ENCODE results near the gene CEP170B.
A peak's percentile ranks its signal among the peaks of the same experiment; 100 is the strongest.
"Not testable (repeated sequence)": the region's sequence is repeated elsewhere in the genome, so short reads cannot be mapped to it uniquely, and the experiment has no call there.

The CEP170B gene

DNA sequence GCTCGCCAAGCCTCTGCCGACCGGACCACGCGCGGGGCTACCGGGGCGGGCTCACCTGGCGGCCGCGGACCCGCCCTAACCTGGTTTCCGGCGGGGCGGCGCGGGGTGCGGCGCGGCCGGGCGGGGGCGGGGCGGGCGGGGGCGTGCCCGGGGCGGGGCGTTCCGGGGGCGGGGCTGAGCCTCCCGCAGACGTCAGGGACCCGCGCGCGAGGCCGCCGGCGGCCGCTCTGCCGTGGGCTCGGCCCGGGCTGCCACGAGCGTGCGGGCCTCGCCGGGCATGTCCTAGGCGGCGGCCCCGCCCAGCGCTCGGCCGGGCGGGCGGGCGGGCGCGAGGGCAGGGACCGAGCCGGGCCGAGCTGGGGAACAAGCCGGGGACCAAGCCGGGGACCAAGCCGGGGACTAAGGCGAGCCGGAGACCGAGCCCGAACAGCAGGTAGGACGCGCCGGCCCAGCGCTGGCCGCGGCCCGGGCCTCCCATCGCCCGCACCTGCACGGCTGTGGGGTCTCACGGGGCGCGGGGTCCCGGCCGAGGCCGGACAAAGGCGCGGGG is at the start of gene CEP170B:
Gene CEP170B, plus strand, starts transcription at position 188 of the 550 bp plus-strand sequence. CDS start 3,183 bp downstream, outside the sequence.
- DNase-seq, result peak; percentile 69

GRCh38 chr14:104816616-104816884 is 48.5 kb upstream of the CEP170B start:
- DNase-seq, result no peak

DNA sequence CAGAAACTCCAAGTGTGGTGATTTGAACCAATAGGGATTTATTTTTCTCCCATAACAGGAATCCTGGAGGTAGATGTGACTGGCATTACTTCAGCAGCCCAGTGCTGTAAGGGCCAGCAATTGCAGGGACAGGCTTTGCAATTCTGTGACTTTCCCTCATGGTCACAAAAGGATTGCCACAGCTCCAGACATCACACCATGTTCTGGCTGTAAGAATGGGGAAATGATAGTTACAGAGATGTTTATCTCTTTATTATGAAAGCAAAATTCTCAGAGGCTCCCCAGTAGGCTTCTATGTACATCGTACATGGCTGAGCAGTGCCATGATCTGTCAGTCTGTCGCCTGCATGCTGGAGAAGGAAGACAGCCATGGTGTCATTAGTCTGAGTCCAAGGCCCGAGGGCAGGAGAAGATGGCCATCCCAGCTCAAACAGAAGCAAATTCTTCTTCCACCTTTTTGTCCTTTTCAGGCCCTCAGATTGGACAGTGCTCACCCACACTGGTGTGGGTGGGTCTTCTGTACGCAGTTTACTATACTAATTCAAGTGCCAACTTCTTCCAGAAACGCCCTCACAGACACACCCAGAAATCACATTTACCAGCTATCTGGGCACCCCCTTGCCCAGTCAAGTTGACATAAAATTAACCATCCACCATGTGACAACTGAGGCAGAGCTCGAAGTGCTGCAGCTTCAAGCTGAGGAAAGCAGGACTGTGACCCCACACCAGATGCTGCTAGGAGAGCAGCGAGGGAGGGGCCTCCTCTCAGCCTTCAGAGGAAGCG is 46.9 kb upstream of the CEP170B start:
- DNase-seq, result peak; percentile 49

DNA sequence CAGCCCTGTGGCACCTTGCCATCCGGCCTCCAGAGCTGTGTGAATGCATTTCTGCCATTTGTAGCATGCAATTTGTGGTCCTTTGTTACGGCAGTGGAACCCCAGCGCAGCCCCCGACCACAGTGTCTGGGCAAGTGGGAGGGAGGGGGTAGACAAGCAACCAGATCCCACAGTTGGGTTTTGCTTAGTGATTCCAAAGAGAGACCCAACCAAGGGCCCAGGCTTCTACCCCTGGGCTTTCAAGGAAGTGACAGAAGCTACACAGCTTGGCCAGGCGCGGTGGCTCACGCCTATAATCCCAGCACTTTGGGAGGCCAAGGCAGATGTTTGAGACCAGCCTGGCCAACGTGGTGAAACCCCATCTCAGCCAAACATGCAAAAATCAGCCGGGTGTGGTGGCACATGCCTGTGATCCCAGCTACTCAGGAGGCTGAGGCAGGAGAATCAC is 46.3 kb upstream of the CEP170B start:
- peak; percentile 54 for DNase-seq

GRCh38 chr14:104819361-104819781 is 45.7 kb upstream of the CEP170B start:
- no peak for DNase-seq

GRCh38 chr14:104820669-104821228 is 44.3 kb upstream of the CEP170B start:
- DNase-seq, result peak; percentile 26

DNA sequence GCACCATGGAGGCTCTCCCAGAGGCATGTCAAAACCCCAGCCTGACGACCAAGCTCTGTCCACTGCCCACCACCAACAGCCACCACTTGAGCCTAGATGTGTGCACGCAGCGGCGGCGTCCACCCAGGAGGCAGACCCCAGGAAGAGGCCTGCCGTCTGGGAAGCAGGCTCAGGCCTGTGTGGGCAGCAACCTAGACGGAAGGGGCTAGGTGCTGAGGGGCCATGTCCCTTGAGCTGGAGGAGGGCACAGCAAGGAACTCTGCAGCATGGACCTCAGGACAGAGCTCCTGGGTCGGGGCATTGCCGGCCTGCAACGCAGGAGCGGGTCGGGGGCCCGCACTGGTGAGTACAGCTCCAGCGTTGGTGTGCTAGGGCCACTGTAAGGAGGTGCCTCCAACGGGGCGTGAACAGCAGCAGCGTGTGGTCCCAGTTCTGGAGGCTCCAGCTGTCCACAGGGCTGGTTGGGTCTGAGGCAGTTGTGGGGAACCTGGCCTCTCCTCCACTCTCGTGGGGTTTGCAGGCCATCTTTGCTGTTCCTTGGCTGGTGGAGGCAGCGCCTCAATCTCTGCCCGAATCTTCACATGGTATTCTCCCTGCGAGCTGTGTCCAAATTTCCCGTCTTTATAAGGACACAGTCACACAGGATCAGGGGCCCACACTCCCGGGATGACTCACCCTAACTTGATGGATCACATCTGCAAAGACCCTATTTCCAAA is 43.7 kb upstream of the CEP170B start:
- DNase-seq, result peak; percentile 52

GRCh38 chr14:104821971-104822608 is 43.0 kb upstream of the CEP170B start:
- peak; percentile 24 for DNase-seq

GRCh38 chr14:104822821-104823615 is 42.0 kb upstream of the CEP170B start:
- DNase-seq, result no peak

DNA sequence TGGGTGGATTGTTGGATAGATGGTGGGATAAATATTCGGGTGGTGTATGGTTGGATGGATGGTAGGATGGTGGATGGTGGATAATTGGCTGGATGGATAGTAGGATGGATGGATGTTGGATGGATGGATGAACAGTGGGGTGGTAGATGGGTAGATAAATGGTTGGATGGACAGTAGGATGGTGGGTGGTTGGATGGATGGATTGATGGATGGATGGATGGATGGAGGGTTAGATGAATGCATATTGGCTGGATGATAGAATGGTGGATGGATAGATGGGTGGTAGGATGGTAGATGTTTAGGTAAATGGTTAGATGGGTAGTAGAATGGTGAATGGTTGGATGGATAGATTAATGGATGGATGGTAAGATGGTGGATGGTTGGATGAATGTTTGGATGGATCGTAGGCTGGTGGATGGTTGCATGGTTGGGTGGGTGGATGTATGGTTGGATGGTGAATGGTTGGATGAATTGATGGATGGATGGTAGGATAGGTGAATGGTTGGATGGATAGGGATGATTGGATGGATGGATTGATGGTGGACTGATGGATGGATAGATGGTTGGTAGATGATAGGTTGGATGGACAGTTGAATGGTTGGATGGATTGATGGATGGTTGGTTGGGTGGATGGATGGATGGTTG is 40.6 kb upstream of the CEP170B start:
- DNase-seq, result no peak

DNA sequence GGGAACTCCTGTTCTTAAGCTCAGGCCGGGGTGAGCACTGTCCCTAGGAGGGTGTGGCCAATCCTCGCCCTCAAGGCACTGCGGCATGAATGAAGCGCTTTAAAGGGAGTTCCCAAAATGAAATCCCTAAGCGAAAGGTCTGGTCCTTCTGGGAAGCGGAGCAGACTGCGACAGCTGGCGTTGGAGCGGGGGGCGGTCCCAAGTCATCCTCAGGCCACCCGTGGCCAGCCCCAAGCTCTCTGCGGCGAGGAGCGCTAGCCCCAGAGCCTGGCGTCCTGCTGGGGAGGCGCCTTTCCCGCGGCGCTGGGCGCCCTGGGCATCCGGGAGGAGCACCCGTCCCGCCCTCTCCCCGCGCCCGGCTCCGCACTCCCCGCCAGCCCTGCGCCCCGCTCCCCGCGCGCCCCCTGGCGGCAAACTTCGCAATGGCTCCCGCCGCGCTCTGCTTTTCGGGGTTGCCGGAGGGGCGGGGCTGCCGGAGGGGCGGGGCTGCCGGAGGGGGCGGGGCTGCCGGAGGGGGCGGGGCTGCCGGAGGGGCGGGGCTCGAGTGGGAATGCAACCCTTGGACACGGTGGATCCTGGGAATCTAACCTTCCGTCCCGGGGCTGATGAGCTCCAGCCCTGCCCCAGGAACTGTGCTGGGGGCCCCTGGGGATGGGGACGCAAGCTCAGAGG is 38.7 kb upstream of the CEP170B start:
- peak; percentile 99 for DNase-seq

GRCh38 chr14:104826861-104827176 is 38.2 kb upstream of the CEP170B start:
- DNase-seq, result no peak

- peak; percentile 78 for DNase-seq
These were observed 37.7 kb upstream of the CEP170B start for GRCh38 chr14:104827177-104828055.

DNA sequence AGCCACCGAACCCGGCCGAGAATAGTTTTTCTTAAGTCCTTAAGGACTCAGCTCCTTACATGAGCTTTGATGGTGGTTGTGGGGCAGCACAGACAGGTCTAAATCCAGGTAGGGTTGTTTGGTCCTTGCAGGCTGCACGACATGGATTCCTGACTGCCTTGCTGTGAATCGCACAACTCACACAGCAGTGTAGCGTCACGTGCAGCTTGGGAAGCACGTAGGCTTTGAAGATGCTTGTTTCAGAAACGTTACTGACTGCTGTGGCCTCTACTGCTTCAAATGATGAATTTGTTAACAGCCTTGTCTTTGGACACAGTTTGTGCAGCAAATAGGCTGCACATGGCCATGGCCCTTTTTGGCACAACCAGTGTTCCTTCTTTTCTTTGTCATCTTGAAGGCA is 34.3 kb upstream of the CEP170B start:
- DNase-seq, result no peak

- DNase-seq, result not testable (repeated sequence)
These were observed 28.7 kb upstream of the CEP170B start for GRCh38 chr14:104836171-104836935.

GRCh38 chr14:104841730-104842129 is 23.3 kb upstream of the CEP170B start:
- DNase-seq, result no peak

GRCh38 chr14:104843006-104843405 is 22.1 kb upstream of the CEP170B start:
- no peak for DNase-seq

- no peak for DNase-seq
These were observed 21.4 kb upstream of the CEP170B start for GRCh38 chr14:104843442-104844305.

Measured in activated CD8-positive, alpha-beta memory T cell treated with anti-CD3 and anti-CD28 coated beads for 24 hours (primary cell).